H1 (cell line): ENCODE data around the gene OGFR. TPM values are rescaled to one million over a fixed set of nuclear protein-coding genes. Genes with fewer than 3 reads are reported as not detected.

Experiments
- CBX5 ChIP-seq: fragments of 300-800, 300-1000 bp; sonication (generic); IDR thresholded peaks from 2 replicates; pipeline ENCODE4 v1.7.1; 2016; ENCODE audit warnings: antibody characterized with exemption, low read length, low read depth
- POLR2AphosphoS5 ChIP-seq: IDR thresholded peaks from 2 replicates; pipeline ENCODE4 v1.6.1; 2011; ENCODE audit warnings: low read depth, low read length
- RNF2 ChIP-seq: fragments of 200-900, 300-1000 bp; sonication (generic); IDR thresholded peaks from 2 replicates; pipeline ENCODE4 v1.7.1; 2016; ENCODE audit warnings: borderline replicate concordance, low read depth, mild to moderate bottlenecking, antibody characterized with exemption, low read length; ENCODE audit not compliant: poor library complexity, severe bottlenecking; ENCODE audit errors: missing control alignments
- ZNF274 ChIP-seq: IDR thresholded peaks from 2 replicates; pipeline ENCODE4 v1.7.0; 2012; ENCODE audit warnings: low read length, borderline replicate concordance; ENCODE audit errors: extremely low read depth
- polyA plus RNA-seq, 7 experiments: library from polyadenylated mRNA; depleted of rRNA in 3 of 7; stranded (reverse) in 5 of 7; unstranded in 2 of 7; fragments of >200 nt in 5 of 7; fragments of 200-250 nt in 2 of 7; gene quantifications; 1 replicate in 5 of 7; 2 replicates in 1 of 7; 4 replicates in 1 of 7; pipeline versions ENCODE4 v1.2.1 to v1.2.3, GENCODE V29; 2011 to 2013; ENCODE audit warnings: missing spikeins in 2 of 7, mixed read lengths in 2 of 7
- total RNA-seq: library from RNA; stranded (reverse); fragmentation: NEBNext Ultra II Directional; extraction: Animal tissue kit (Norgen Biotek cat#: 25700); gene quantifications from 2 replicates; pipeline ENCODE4 v1.2.1, GENCODE V29; 2021

Gene OGFR
- total and polyA plus RNA-seq, 2 of the 8 experiments (the other 6 are each of a cell fraction or from before 2014, with no cell fraction given), result 13.9 to 25.1 TPM

DNA sequence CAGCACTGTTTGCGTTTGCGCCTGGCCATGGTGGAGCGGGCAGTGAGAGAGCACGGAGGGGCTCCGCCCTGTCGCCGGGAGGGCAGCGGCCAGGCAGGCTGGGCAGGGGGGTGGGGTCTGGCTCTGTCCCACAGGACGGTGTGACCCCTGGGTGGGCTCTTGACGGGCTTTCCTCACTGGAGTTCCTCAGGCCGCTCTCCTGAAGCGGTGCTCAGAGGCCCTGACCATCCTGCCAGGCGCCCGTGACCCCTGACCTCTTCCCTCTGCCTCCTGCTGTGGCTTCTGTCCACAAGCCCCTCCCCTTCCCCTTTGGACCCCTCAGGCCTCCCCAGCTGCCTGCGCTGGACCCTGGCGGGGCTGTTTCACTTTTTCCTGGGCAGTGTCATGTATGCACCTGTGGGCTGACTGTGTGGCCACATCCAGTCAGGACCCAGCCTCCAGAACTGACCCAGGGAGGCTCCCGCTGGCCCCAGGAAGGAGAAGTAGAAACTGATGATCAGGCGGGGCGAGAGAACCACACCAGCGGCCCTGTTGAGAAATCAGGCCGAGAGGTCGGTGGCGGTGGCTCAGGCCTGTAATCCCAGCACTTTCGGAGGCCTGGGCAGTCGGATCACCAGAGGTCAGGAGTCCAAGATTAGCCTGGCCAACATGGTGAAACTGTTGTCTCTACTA, 1.2 kb downstream of the OGFR start (continued):
- TF ChIP-seq ZNF274 (no peak), RNF2 (no peak), POLR2AphosphoS5 (no peak), CBX5 (no peak)
- TF ChIP-seq, all 59 proteins: peak for 2
